Astrocyte of the cerebellum (primary cell): ENCODE results near the gene ASTN2.
"Not testable (repeated sequence)": the region's sequence is repeated elsewhere in the genome, so short reads cannot be mapped to it uniquely, and the experiment has no call there.

Source experiments
- DNase-seq: peaks from one replicate; pipeline ENCODE4 v3.0.0-alpha.2; 2011; ENCODE audit warnings: low read depth
- H3K4me3 ChIP-seq: 2 replicates; pipeline ENCODE4 v1.5.1; 2011; ENCODE audit warnings: mild to moderate bottlenecking, low read depth, low read length, moderate library complexity
- in situ Hi-C: cut with HindIII; loops from 2 replicates; pipeline ENCODE4 v1.10.0; 2017; ENCODE audit warnings: low sequenced_read_pairs
- TF ChIP-seq, protein P1 (sequence below): IDR thresholded peaks from 2 replicates; pipeline ENCODE4 v1.5.1; 2012; ENCODE audit warnings: low read length, low read depth, moderate library complexity, mild to moderate bottlenecking; ENCODE audit errors: missing control alignments

The ASTN2 gene

DNA sequence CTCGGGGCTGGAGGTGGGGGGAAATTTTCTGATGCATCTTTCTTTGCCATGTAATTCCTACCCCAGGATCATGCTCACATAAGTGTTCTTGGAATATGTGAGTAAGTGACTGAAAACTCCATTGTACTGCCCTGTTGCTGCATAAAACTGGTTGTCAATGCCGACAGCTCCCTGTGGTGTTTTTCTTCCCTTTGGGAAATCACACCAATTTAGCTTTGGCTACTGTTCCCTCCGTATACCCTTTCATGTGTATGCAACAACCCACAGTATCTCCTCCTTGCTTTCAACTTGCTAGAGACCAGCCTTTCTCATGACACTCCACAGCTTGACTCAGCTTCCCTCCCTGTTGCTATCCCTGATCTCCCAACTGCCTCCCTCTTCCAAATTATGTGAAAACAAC is 487.1 kb downstream of the ASTN2 start:
- no peak overlapping the region for H3K4me3 ChIP-seq
- in situ Hi-C loops, result no loop called here
- TF ChIP-seq, protein P1, sequence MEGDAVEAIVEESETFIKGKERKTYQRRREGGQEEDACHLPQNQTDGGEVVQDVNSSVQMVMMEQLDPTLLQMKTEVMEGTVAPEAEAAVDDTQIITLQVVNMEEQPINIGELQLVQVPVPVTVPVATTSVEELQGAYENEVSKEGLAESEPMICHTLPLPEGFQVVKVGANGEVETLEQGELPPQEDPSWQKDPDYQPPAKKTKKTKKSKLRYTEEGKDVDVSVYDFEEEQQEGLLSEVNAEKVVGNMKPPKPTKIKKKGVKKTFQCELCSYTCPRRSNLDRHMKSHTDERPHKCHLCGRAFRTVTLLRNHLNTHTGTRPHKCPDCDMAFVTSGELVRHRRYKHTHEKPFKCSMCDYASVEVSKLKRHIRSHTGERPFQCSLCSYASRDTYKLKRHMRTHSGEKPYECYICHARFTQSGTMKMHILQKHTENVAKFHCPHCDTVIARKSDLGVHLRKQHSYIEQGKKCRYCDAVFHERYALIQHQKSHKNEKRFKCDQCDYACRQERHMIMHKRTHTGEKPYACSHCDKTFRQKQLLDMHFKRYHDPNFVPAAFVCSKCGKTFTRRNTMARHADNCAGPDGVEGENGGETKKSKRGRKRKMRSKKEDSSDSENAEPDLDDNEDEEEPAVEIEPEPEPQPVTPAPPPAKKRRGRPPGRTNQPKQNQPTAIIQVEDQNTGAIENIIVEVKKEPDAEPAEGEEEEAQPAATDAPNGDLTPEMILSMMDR, result no peak
- DNase-seq, result no peak

DNA sequence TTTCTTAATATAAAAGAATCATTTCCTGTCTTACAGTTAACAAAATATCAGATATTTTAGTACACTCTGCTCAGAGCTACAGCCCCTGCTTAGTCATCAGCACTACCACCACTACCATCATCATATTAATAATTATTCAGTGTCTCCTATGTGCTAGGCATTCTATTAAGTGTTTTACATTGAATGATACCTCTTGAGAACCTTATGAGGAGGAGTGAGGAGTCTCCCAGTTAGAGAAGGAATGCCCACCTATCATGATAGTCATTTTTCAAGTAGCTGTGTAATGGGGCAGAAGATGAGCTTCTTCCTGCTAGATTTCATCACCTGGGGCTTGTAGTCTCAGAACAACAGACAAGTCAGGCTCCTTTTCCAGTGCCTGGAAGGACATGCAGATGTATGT is 489.7 kb downstream of the ASTN2 start:
- no peak for DNase-seq
- in situ Hi-C loops, result no loop called here
- H3K4me3 ChIP-seq, result no peak overlapping the region
- TF ChIP-seq, protein P1, result no peak

DNA sequence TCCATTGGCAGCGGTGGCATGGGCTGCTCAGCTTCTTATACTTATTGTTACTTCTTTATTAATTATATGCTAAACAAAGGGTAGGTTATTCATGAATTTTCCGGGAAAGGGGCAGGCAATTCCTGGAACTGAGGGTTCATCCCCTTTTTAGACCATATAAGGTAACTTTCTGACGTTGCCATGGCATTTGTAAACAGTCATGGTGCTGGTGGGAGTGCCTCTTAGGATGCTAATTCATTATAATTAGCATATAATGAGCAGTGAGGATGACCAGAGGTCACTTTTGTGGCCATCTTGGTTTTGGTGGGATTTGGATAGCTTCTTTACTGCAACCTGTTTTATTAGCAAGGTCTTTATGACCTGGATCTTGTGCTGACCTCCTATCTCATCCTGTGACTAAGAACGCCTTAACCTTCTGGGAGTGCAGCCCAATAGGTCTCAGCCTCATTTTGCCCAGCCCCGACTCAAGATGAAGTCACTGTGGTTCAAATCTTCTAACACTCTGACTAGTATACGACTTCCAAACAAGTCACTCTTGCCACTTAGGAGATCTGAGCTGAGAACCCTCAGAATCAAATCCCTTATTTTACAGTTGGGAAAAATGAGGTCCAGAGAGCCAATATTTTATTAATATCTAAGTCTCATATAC is 490.3 kb downstream of the ASTN2 start:
- DNase-seq, result no peak
- TF ChIP-seq, protein P1, result no peak
- no peak overlapping the region for H3K4me3 ChIP-seq
- in situ Hi-C loops, result no loop called here

DNA sequence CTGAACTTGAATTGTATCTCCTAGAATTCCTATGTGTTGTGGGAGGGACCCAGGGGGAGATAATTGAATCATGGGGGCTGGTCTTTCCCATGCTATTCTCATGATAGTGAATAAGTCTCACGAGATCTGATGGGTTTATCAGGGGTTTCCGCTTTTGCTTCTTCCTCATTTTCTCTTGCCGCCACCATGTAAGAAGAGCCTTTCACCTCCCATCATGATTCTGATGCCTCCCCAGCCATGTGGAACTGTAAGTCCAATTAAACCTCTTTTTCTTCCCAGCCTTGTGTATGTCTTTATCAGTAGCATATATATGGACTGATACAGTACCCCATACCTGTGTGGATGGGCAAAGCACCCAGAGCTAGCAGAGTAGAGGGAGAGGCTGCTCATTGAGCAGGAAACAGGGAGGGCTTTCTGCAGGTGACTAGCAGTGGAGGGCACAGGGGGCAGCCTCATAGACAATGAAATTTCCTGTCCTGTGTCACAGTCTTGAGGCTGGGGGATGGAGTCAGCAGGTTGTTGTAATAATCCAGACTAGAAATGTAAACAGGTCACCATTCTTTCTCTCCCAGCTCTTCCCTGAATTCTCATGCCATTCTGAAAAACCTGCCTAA is 496.9 kb downstream of the ASTN2 start:
- in situ Hi-C loops, DNase-seq, H3K4me3 ChIP-seq: not testable (repeated sequence)

DNA sequence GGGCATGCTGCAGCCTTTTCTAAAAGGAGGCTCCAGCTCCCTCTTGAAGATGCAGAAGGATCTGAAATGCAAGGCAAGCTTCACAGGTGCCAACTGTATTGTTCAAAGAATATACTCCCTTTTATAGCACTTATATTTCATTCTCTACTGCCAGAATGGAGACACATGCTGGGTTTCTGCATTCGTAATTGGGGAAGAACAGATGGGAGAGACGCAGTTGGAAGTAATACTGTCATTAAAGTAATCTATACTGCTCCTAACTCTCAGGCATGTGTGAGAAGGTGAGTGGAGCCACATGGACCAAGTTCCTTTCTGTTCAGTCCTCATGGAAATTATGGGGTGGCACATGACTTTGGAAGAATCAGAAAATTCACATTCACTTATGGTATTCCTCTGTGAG is 501.3 kb downstream of the ASTN2 start:
- H3K4me3 ChIP-seq, result no peak overlapping the region
- in situ Hi-C loops, result no loop called here
- TF ChIP-seq, protein P1, result no peak
- DNase-seq, result no peak

DNA sequence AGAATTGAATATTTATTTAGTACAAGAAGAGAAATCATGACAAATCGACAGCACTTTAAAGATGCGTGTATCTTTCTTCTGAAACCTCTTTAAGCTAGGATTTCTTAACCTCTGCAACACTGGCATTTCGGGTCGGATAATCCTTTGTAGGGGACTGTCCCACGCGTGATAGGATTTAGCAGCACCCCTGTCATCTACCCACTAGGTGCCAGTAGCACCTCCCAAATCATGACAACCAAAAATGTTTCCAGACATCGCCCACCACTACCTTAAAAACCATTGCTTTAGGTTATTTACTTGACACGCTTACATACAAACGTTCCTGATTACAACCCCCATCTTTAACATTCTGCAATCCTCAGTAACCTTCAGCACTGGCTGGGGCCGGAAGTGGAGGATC is 504.7 kb downstream of the ASTN2 start:
- TF ChIP-seq, protein P1, result no peak
- DNase-seq, result no peak
- H3K4me3 ChIP-seq, result no peak overlapping the region
- in situ Hi-C loops, result no loop called here

DNA sequence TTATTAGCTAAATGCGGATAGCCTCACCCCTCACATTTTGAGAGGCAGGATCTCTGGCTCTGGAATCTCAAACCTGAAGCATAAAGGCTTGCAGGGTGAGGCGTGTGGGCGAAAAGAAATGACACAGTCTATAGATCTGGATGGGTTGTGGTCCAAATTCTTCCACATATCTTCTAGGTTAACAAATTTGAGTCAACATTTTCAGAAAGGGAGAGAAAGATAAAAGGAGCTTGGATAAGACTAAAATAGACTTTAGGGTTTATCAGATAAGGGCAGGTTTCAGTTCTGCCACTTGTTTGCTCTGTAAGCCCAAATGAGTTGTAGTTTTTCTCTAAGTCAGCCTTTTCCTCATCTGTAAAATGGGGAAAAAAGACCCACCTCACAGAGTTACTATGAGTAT is 506.9 kb downstream of the ASTN2 start:
- TF ChIP-seq, protein P1, result no peak
- DNase-seq, result no peak
- in situ Hi-C loops, result loop anchor here (10.0 kb wide), 1 partner anchor 57 kb away; no protein-coding TSS in a partner anchor
- H3K4me3 ChIP-seq, result no peak overlapping the region
